Esophagus muscularis mucosa (tissue), 4 donors: ENCODE measurements around the gene SHB. TPM values are rescaled to one million over a fixed set of nuclear protein-coding genes. Genes with fewer than 3 reads are reported as not detected.
A peak's percentile ranks its signal among the peaks of the same experiment; 100 is the strongest.

Source experiments
- DNase-seq: peaks from one replicate; pipeline ENCODE4 v3.0.0-alpha.2; 2017; ENCODE audit errors: extremely low spot score
- H3K27ac ChIP-seq, 4 donors: fragments of 200-600 bp; sonication (generic); replicated peaks in 1 of 4; 1 replicate in 3 of 4; 2 replicates in 1 of 4; pipeline ENCODE4 v1.5.1; 2016 to 2019; ENCODE audit warnings: mild to moderate bottlenecking in 1 of 4
- H3K27me3 ChIP-seq, 4 donors: fragments of 200-600 bp; sonication (generic); one replicate each; pipeline versions ENCODE4 v1.5.1 to v1.6.0; 2016 to 2019
- H3K36me3 ChIP-seq, 4 donors: fragments of 200-600 bp; sonication (generic); one replicate each; pipeline ENCODE4 v1.5.1; 2016 to 2019
- H3K4me1 ChIP-seq, 4 donors: fragments of 200-600 bp; sonication (generic); one replicate each; pipeline ENCODE4 v1.5.1; 2016 to 2019
- H3K4me3 ChIP-seq, 4 donors: fragments of 200-600 bp; sonication (generic); 1 replicate in 2 of 4; 2 replicates in 2 of 4; pipeline ENCODE4 v1.5.1; 2016 to 2019; ENCODE audit warnings: mild to moderate bottlenecking in 4 of 4, moderate library complexity in 1 of 4
- H3K9me3 ChIP-seq, 4 donors: fragments of 200-600 bp; sonication (generic); 1 replicate in 3 of 4; 2 replicates in 1 of 4; pipeline ENCODE4 v1.5.1; 2016 to 2019
- EP300 ChIP-seq: sonication (generic); formaldehyde crosslinking; IDR thresholded peaks from one replicate; pipeline ENCODE4 v1.6.1; 2017; ENCODE audit warnings: antibody characterized with exemption
- POLR2A ChIP-seq: fragments of 450-650 bp; IDR thresholded peaks from one replicate; pipeline ENCODE4 v1.6.1; 2017; ENCODE audit warnings: antibody characterized with exemption, moderate library complexity, mild to moderate bottlenecking, low read depth
- POLR2AphosphoS5 ChIP-seq, 2 donors: sonication (generic); formaldehyde crosslinking; IDR thresholded peaks; one replicate each; pipeline ENCODE4 v1.6.1; 2017; ENCODE audit warnings: antibody characterized with exemption in 2 of 2
- WGBS: methylation state at CpG from one replicate; pipeline ENCODE4 v1.1.5; 2018; 5-methylcytosine and 5-hydroxymethylcytosine counted together
- intact Hi-C: fragments of 100-400 bp; cut with DNase I; formaldehyde crosslinking; loops from one replicate; pipeline ENCODE4 v1.15.1; 2023
- total RNA-seq, 4 donors: library from RNA; depleted of rRNA; stranded (reverse); fragments of >200 nt; gene quantifications; one replicate each; pipeline versions ENCODE4 v1.1.0 to v1.2.1, GENCODE V29; 2016
- TF ChIP-seq, protein P1 (sequence below), 3 experiments: fragments of 200-600 bp in 2 of 3; fragments of 450-650 bp in 1 of 3; sonication (generic) in 2 of 3; IDR thresholded peaks; one replicate each; pipeline ENCODE4 v1.5.1; 2017 to 2019; ENCODE audit warnings: antibody characterized with exemption in 3 of 3, mild to moderate bottlenecking in 2 of 3, moderate library complexity in 1 of 3

Gene SHB
- total RNA-seq, 4 donors from 2014 or later = 16.6 to 21.2 (median 21.0) TPM

DNA sequence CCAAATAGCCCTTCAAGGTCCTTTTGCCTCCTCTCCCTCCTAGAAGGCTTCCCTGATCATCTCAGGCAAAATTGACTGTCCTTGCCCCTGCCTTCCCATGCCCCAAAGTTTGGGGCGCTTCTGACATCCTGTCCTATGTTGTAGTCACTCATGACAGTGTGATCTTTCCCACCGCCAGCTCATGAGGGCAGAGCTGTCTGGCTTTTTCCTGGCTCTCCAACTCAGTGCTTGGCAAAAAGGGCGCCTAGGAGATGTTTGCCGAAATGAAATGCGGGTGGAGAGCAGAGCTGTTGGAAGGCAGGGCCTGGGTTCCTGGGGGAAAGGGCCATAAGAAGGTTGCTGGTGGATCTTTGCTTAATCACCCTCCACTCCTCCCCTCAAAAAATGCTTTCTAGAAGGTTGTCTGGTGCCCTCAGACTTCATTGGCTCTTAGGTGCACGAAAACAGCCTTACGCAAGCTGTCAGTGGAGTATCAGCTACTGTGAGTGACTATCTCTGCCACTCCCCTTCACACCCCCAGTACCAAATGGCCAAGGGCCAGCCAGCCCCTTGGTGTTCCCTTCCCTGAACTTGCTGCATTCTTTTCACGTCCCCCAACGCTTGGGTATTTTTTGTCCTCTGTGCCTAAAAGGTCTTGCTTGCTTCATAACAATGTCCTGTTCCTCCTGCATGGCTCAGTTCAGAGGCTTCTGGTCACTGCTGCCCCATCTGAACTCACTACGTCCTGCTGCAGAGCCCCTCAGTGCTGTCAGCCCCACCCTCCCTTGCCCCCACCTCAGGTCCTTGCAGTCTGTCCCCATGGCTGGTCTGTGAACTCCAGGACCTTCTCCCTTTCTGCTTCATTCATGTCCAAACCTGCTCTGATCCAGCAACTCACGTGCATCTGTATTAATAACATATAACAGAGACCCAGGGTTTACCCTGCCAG lies 162.5 kb downstream of the SHB start:
- Histone ChIP-seq H3K9me3 (no peaks in the 10 kb centered on the region), H3K27me3 (no peaks in the 10 kb centered on the region), H3K4me1 (peaks cover 17 to 32% (median 30%) of the 10 kb centered on the region in 4 donors), H3K36me3 (no peaks in the 10 kb centered on the region), H3K27ac (no peak overlapping the region), H3K4me3 (no peak overlapping the region)
- TF ChIP-seq, protein P1, sequence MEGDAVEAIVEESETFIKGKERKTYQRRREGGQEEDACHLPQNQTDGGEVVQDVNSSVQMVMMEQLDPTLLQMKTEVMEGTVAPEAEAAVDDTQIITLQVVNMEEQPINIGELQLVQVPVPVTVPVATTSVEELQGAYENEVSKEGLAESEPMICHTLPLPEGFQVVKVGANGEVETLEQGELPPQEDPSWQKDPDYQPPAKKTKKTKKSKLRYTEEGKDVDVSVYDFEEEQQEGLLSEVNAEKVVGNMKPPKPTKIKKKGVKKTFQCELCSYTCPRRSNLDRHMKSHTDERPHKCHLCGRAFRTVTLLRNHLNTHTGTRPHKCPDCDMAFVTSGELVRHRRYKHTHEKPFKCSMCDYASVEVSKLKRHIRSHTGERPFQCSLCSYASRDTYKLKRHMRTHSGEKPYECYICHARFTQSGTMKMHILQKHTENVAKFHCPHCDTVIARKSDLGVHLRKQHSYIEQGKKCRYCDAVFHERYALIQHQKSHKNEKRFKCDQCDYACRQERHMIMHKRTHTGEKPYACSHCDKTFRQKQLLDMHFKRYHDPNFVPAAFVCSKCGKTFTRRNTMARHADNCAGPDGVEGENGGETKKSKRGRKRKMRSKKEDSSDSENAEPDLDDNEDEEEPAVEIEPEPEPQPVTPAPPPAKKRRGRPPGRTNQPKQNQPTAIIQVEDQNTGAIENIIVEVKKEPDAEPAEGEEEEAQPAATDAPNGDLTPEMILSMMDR (IDR thresholded peaks at IDR 0.05) = no peak
- TF ChIP-seq POLR2AphosphoS5 (IDR thresholded peaks at IDR 0.05) (no peak), EP300 (no peak), POLR2A (no peak)
- WGBS = 82% methylated on average over 11 of the region's 11 CpGs
- DNase-seq = no peak
- intact Hi-C loops = no loop called here

GRCh38 chr9:37905776-37906175 lies 163.3 kb downstream of the SHB start:
- peaks cover 17 to 39% (median 31%) of the 10 kb centered on the region in 4 donors for H3K4me1 ChIP-seq
- H3K4me3 ChIP-seq = no peak overlapping the region
- WGBS = 96% methylated on average over 4 of the region's 4 CpGs
- intact Hi-C loops = no loop called here
- no peaks in the 10 kb centered on the region for H3K27me3 ChIP-seq
- H3K9me3 ChIP-seq = no peaks in the 10 kb centered on the region
- DNase-seq = no peak
- no peaks in the 10 kb centered on the region for H3K36me3 ChIP-seq
- H3K27ac ChIP-seq = no peak overlapping the region
- TF ChIP-seq POLR2A = no peak

DNA sequence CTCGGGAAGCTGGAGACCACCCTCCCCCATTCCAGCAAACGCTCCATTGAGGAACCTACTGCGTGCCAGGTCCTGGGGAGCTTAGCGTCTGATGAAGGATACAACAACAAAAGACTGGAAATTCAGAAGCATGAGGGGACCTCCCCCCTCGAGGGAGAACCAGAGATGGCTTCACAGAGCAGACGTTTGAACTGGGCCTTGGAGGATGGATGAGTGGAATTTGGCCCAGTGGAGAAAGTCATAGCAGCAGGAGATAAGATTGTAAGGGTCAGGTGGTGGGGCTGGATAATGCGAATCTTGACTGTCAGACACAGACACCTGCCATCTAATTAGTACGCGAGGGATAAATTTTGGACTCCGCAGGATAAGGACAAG lies 163.9 kb downstream of the SHB start:
- H3K27ac ChIP-seq = peak overlapping the region in 3 of 4 donors; percentile 90 to 93 (median 92)
- WGBS = 62% methylated on average over 9 of the region's 10 CpGs
- H3K4me3 ChIP-seq = peak overlapping the region; percentile 74 to 98 (median 94)
- peaks cover 0 to 5% (median 0%) of the 10 kb centered on the region in 4 donors for H3K36me3 ChIP-seq
- peaks cover 17 to 40% (median 31%) of the 10 kb centered on the region in 4 donors for H3K4me1 ChIP-seq
- H3K9me3 ChIP-seq = no peaks in the 10 kb centered on the region
- intact Hi-C loops = no loop called here
- TF ChIP-seq, protein P1 (IDR thresholded peaks at IDR 0.05) = no peak
- TF ChIP-seq POLR2AphosphoS5 (IDR thresholded peaks at IDR 0.05) = no peak
- no peak for TF ChIP-seq EP300
- TF ChIP-seq POLR2A = no peak
- no peak for DNase-seq
- H3K27me3 ChIP-seq = no peaks in the 10 kb centered on the region

DNA sequence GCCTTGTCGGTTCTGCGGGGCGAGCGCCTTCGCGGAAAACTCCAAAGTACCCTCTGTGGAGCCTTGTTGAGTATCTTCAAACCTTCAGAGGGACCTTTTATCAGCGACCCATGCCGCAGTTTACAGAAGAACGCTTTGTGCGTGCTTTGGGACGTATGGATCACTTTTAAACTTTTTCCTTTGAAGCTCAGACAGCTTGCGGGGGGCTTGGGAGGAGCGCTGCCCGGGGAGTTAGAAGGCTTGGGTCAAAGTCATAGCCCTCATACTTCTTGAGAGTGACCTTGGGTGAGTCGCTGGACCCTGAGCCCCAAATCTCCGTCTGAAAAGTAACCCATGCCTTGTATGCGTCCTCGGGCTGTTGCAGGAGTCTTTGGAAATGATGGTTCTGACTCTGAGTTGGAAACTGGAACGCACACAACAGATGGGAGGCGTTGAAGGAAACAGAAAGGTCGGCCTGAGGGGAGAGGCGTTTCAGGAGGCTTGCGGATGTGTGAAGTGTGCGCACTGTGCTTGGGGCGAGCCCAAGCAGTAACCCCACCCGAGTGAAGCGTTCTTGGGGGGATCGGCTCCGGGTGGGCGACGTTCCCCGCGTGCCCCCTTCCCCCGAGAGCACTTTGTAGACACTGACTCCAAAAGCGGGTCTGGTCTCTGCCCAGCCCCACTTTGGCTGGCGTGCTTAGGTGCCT lies 164.4 kb downstream of the SHB start:
- peak overlapping the region; percentile 74 to 98 (median 94) for H3K4me3 ChIP-seq
- H3K27ac ChIP-seq = peak overlapping the region; percentile 82 to 93 (median 91)
- DNase-seq = no peak
- peaks cover 17 to 40% (median 31%) of the 10 kb centered on the region in 4 donors for H3K4me1 ChIP-seq
- WGBS = 19% methylated on average over 19 of the region's 36 CpGs
- intact Hi-C loops = no loop called here
- peaks cover under 1 to 8% (median under 1%) of the 10 kb centered on the region in 4 donors for H3K36me3 ChIP-seq
- H3K9me3 ChIP-seq = no peaks in the 10 kb centered on the region
- TF ChIP-seq, protein P1 (IDR thresholded peaks at IDR 0.05) = no peak
- no peak for TF ChIP-seq POLR2A
- no peak for TF ChIP-seq POLR2AphosphoS5 (IDR thresholded peaks at IDR 0.05)
- no peak for TF ChIP-seq EP300
- H3K27me3 ChIP-seq = no peaks in the 10 kb centered on the region
